ENCODE measurements around the gene F12. TPM values are rescaled to one million over a fixed set of nuclear protein-coding genes. Genes with fewer than 3 reads are reported as not detected.
A peak's percentile ranks its signal among the peaks of the same experiment; 100 is the strongest.

The F12 gene
- total RNA-seq, 1 donor from 2014 or later: 0.69 TPM

DNA sequence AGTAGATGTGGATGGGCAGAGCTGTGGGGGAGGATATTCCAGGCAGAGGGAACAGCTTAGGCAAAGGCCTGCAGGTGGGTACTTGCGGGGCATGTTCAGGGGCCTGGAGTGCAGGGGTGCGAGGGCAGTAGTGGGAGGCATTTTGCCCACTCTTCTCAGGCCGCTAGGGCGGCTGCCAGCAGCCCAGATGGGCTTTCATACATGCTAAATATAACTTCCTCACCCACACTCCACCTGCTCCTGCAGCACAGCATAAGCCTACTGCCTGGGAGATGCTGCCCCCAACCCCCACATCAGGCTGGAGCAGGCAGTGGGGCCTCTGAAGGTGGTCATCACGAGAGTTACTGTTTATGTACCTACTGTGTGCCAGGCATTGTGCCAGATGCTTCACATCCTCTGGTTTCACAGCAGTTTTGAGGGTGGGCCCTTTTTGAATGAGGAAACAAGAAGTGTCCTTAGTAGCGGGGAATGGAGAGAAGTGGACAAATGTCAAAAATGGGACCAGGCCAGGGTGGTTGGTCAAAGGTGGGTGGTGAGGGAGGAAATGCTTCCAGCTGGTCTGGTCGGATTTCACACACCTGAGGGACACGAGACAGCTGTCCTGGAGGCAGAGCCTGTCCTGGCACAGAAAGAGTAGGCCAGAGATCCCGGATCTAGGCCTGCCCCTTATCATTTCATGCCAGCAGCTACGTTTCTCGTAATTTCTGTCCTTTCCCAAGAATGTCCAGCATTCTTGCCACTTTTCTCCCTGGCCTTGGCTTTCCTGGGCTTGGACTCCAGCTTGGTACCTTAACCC, 39.5 kb downstream of the F12 start:
- H3K27ac ChIP-seq: no peak overlapping the region
- no peak for ATAC-seq
- peaks cover 23% of the 10 kb centered on the region for H3K4me1 ChIP-seq
- TF ChIP-seq, protein P1, sequence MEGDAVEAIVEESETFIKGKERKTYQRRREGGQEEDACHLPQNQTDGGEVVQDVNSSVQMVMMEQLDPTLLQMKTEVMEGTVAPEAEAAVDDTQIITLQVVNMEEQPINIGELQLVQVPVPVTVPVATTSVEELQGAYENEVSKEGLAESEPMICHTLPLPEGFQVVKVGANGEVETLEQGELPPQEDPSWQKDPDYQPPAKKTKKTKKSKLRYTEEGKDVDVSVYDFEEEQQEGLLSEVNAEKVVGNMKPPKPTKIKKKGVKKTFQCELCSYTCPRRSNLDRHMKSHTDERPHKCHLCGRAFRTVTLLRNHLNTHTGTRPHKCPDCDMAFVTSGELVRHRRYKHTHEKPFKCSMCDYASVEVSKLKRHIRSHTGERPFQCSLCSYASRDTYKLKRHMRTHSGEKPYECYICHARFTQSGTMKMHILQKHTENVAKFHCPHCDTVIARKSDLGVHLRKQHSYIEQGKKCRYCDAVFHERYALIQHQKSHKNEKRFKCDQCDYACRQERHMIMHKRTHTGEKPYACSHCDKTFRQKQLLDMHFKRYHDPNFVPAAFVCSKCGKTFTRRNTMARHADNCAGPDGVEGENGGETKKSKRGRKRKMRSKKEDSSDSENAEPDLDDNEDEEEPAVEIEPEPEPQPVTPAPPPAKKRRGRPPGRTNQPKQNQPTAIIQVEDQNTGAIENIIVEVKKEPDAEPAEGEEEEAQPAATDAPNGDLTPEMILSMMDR (IDR thresholded peaks at IDR 0.05): no peak
- intact Hi-C loops (cut with DNase I): no loop called here
- H3K36me3 ChIP-seq: no peaks in the 10 kb centered on the region
- no peak for DNase-seq
- H3K4me3 ChIP-seq: no peak overlapping the region
- H3K9me3 ChIP-seq: no peaks in the 10 kb centered on the region
- no peaks in the 10 kb centered on the region for H3K27me3 ChIP-seq

DNA sequence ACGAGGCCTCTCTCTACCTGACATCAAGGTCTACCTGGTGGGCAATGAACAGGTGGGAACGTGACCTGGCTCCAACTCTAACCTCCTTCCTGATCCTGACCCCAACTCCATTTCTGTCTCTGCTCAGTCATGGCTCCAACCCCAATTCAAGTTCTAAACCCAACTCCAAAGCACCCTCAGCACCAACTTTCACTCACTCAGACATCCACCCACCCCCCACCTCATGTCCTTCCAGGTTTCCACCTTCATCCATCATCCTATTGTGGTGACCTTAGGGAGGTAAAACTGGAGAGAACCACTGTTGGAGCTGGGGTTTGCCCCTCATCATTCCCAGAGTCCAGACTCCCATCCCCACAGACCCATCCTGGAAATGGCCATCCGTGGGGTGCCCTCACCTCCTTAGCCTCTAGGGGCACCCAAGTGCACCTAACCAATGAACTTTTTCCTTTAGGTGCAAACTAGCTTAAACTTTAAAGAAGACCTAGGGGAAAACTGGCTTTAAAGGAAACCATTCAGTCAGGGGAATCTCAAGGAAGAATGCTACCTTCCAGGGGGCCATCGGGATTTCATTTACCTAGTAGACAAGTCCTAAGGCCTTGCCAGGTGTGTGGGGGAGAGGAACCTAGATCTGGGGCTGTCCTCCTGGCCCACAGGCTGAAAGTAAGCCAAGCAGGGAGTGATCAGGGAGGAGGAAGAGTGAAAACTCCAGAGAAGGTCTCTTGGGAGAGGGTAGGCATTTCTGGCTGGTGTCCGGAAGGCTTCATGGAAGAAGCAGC, 40.3 kb downstream of the F12 start:
- no peak overlapping the region for H3K4me3 ChIP-seq
- H3K36me3 ChIP-seq: no peaks in the 10 kb centered on the region
- no peaks in the 10 kb centered on the region for H3K27me3 ChIP-seq
- DNase-seq (no peak), ATAC-seq (no peak)
- H3K27ac ChIP-seq: no peak overlapping the region
- no peaks in the 10 kb centered on the region for H3K9me3 ChIP-seq
- intact Hi-C loops (cut with DNase I): no loop called here
- TF ChIP-seq, protein P1 (IDR thresholded peaks at IDR 0.05): peak; percentile 60
- H3K4me1 ChIP-seq: peaks cover 23% of the 10 kb centered on the region

DNA sequence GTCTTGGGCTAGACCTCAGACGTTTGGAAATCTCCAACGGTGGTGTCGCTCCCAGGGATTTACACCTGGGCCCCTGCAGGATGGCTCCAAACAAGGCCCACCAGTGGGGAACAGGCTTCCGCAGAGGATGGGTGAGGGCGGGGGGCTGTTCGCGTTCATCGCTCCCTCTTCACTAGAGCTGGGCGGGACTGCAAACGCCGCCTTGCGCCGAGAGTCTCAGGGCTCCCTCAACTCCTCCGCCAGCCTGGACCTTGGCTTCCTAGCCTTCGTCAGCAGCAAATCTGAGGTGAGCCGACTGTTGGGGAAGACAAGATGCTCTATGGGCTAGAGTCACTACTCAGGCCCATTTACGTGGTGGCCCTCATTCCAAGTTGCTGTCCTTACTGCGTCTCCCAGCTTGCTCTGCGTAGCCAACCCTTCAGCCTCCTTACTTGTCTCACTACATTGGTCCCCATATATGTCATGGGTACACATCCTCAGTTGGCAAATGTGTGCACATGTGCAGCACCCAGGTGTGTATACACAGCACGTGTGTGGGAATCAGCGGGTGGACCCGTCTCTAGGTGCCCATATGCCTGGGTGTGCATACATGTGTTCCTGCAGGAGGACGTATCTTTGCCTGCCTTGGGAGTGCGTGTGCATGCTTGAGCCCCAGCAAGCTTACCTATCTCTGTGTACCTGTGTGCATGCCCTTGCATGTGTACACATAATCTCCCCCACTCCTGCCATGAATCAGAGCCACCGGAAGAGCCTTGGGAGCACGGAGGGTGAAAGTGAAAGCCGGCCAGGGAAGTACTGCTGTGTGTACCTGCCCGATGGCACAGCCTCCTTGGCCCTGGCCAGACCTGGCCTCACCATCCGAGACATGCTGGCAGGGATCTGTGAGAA, 41.1 kb downstream of the F12 start:
- Histone ChIP-seq H3K4me3 (no peak overlapping the region), H3K36me3 (no peaks in the 10 kb centered on the region), H3K4me1 (peaks cover 28% of the 10 kb centered on the region), H3K9me3 (no peaks in the 10 kb centered on the region), H3K27me3 (no peaks in the 10 kb centered on the region), H3K27ac (no peak overlapping the region)
- intact Hi-C loops (cut with DNase I): no loop called here
- TF ChIP-seq, protein P1 (IDR thresholded peaks at IDR 0.05): no peak
- ATAC-seq (no peak), DNase-seq (no peak)

DNA sequence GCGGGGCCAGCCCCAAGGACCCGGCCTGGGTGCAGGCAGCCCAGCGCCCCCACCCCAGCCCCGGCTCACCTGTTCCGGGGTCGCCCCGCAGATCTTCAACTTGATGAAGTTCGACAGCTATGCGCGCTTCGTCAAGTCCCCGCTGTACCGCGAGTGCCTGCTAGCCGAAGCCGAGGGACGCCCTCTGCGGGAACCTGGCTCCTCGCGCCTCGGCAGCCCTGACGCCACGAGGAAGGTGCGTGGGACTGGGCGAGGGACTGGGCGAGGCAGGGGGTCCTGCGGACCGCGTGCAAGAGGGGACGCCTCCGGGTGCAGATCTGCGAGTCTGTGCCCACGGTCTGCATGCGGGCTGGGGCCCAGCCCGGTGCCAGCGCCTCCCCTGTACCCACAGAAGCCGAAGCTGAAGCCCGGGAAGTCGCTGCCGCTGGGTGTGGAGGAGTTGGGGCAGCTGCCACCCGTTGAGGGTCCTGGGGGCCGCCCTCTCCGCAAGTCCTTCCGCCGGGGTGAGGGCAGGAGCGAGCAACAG, 42.0 kb downstream of the F12 start:
- Histone ChIP-seq H3K27ac (peak overlapping the region; percentile 88), H3K4me1 (peaks cover 33% of the 10 kb centered on the region), H3K4me3 (peak overlapping the region; percentile 56), H3K36me3 (no peaks in the 10 kb centered on the region), H3K27me3 (no peaks in the 10 kb centered on the region), H3K9me3 (no peaks in the 10 kb centered on the region)
- intact Hi-C loops (cut with DNase I): no loop called here
- TF ChIP-seq, protein P1 (IDR thresholded peaks at IDR 0.05): no peak
- ATAC-seq (no peak), DNase-seq (no peak)
